SK-N-SH treated with all-trans-retinoic acid at 6 μM for 48 hours (cell line): ENCODE data around the gene C16orf95.

ENCODE experiments used
- ARNTL ChIP-seq: fragments of 450-650 bp; formaldehyde crosslinking; IDR thresholded peaks from 2 replicates; pipeline ENCODE4 v1.5.0; 2020; ENCODE audit warnings: low read depth, mild to moderate bottlenecking, moderate library complexity, borderline replicate concordance
- CREB5 ChIP-seq: fragments of 250-450 bp; sonication (Bioruptor Pico); IDR thresholded peaks from 2 replicates; pipeline ENCODE4 v1.5.1; 2020; ENCODE audit warnings: low read depth, mild to moderate bottlenecking, moderate library complexity
- CSDC2 ChIP-seq: fragments of 250-450 bp; sonication (Bioruptor Pico); IDR thresholded peaks from 2 replicates; pipeline ENCODE4 v1.5.0; 2020; ENCODE audit warnings: mild to moderate bottlenecking, moderate library complexity
- GLIS3 ChIP-seq: fragments of 250-450 bp; sonication (Bioruptor Pico); IDR thresholded peaks from 2 replicates; pipeline ENCODE4 v1.5.0; 2020; ENCODE audit warnings: mild to moderate bottlenecking, moderate library complexity
- OSR1 ChIP-seq: fragments of 250-450 bp; sonication (Bioruptor Pico); IDR thresholded peaks from 2 replicates; pipeline ENCODE4 v1.8.0; 2022; ENCODE audit warnings: moderate library complexity, mild to moderate bottlenecking, inconsistent platforms
- PATZ1 ChIP-seq: fragments of 250-450 bp; sonication (Bioruptor Pico); IDR thresholded peaks from 2 replicates; pipeline ENCODE4 v1.8.0; 2020; ENCODE audit warnings: mild to moderate bottlenecking, moderate library complexity, borderline replicate concordance
- RARB ChIP-seq: fragments of 250-450 bp; sonication (Bioruptor Pico); IDR thresholded peaks from 2 replicates; pipeline ENCODE4 v1.8.0; 2021; ENCODE audit warnings: mild to moderate bottlenecking, moderate library complexity
- ZNF70 ChIP-seq: fragments of 450-650 bp; formaldehyde crosslinking; IDR thresholded peaks from 2 replicates; pipeline ENCODE4 v1.5.0; 2020; ENCODE audit warnings: mild to moderate bottlenecking, moderate library complexity

GRCh38 chr16:87347932-87348615, 30.9 kb upstream of the C16orf95 start:
- TF ChIP-seq RARB (CRISPR knock-in tag) (no peak), ARNTL (CRISPR knock-in tag) (no peak), GLIS3 (CRISPR knock-in tag) (no peak), OSR1 (no peak), CREB5 (CRISPR knock-in tag) (no peak), PATZ1 (CRISPR knock-in tag) (no peak), ZNF70 (CRISPR knock-in tag) (no peak), CSDC2 (no peak)
